Psoas muscle (tissue), 8 donors: Measurements from ENCODE around the gene KCNA10. TPM values are rescaled to one million over a fixed set of nuclear protein-coding genes. Genes with fewer than 3 reads are reported as not detected.

Experiments used
- ATAC-seq, 4 donors: fragments of 200-7000 bp; cut with Tn5 transposase; one replicate each; pipeline ENCODE4 v1.9.1; 2020; ENCODE audit warnings: moderate library complexity in 3 of 4, mild to moderate bottlenecking in 2 of 4
- DNase-seq, 2 donors: peaks; one replicate each; pipeline ENCODE4 v3.0.0-alpha.2; 2020
- H3K27ac ChIP-seq: fragments of 200-600 bp; one replicate; pipeline ENCODE4 v1.8.0; 2022
- H3K27me3 ChIP-seq, 3 donors: fragments of 200-600 bp in 1 of 3; one replicate each; pipeline versions ENCODE4 v1.6.1 to v1.8.0; 2013 to 2022; ENCODE audit warnings: low read length in 2 of 3, mild to moderate bottlenecking in 2 of 3, moderate library complexity in 1 of 3; ENCODE audit not compliant: insufficient read depth in 3 of 3
- H3K36me3 ChIP-seq, 2 donors: fragments of 200-600 bp in 1 of 2; one replicate each; pipeline versions ENCODE4 v1.6.1 to v1.8.0; 2013 to 2022; ENCODE audit warnings: low read depth in 1 of 2, mild to moderate bottlenecking in 1 of 2, moderate library complexity in 1 of 2; ENCODE audit not compliant: insufficient read depth in 1 of 2
- H3K4me1 ChIP-seq: fragments of 200-600 bp; one replicate; pipeline ENCODE4 v1.8.0; 2022
- H3K4me3 ChIP-seq: fragments of 200-600 bp; one replicate; pipeline ENCODE4 v1.8.0; 2022; ENCODE audit warnings: mild to moderate bottlenecking
- H3K9me3 ChIP-seq: fragments of 200-600 bp; one replicate; pipeline ENCODE4 v1.8.0; 2022
- WGBS, 3 donors: extraction: QIAGEN DNeasy Blood & Tissue Kit; methylation state at CpG; one replicate each; pipeline versions ENCODE4 v1.1.6 to v1.1.7; 2013; 5-methylcytosine and 5-hydroxymethylcytosine counted together
- intact Hi-C, 2 donors: fragments of 100-400 bp; cut with DNase I; formaldehyde crosslinking; loops; one replicate each; pipeline versions ENCODE4 v1.11.0 to v1.14.2; 2022
- polyA plus RNA-seq, 3 donors: library from polyadenylated mRNA; stranded (reverse); fragments of 200-250 nt; gene quantifications; one replicate each; pipeline ENCODE4 v1.2.3, GENCODE V29; 2013
- total RNA-seq, 4 donors: library from RNA; stranded (reverse); fragmentation: NEBNext Ultra II Directional in 2 of 4; extraction: Animal tissue kit (Norgen Biotek cat#: 25700) in 2 of 4; gene quantifications; one replicate each; pipeline versions ENCODE4 v1.2.1 to v1.2.4, GENCODE V29; 2021 to 2023
- TF ChIP-seq, protein P1 (sequence below): fragments of 200-600 bp; IDR thresholded peaks from one replicate; pipeline ENCODE4 v1.8.0; 2022; ENCODE audit warnings: antibody characterized with exemption
- donor health status: healthy with polysubstance abuse.
- donor health status: DM: no; HTN: no; CAD: no; lungs with moderate emphysema.
- donor health status: Bipolar disorder and iron deficiency.
- donor health status: healthy.
- donor health status: DM: yes; HTN: yes; CAD: no.
- donor health status: DM: no; HTN: no; CAD: no.
- donor health status: DM: no; HTN: no; CAD: no.
- donor health status: DM: yes; HTN: yes; CAD: no.

Gene KCNA10
- total and polyA plus RNA-seq, 7 donors, result not detected

DNA sequence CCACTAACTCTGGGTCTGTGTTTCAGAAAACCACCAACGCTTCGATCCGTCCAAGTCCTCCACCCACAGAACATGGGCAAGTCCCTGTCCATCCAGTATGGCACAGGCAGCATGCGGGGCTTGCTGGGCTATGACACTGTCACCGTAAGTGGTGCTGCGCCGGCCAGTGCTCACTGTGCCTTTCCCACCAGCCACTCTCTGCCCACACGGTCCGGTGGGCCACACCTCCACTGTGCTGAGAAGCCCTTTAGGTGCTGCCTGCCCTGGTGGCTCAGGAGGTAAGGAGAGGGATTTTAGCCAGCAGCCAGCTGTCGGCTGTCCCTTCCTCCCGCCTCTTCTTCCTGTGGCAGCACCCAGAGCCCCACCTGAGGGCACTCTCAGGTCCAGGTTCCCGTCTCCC lies 34.2 kb downstream of the KCNA10 start:
- H3K9me3 ChIP-seq, result no peaks in the 10 kb centered on the region
- no peaks in the 10 kb centered on the region for H3K27me3 ChIP-seq
- H3K27ac ChIP-seq, result no peak overlapping the region
- ATAC-seq (no peak), DNase-seq (no peak)
- no peaks in the 10 kb centered on the region for H3K36me3 ChIP-seq
- intact Hi-C loops, result no loop called here
- no peak overlapping the region for H3K4me3 ChIP-seq
- WGBS, 3 donors, result 81 to 88% (median 85%) methylated on average over 12 of the region's 12 CpGs
- TF ChIP-seq, protein P1, sequence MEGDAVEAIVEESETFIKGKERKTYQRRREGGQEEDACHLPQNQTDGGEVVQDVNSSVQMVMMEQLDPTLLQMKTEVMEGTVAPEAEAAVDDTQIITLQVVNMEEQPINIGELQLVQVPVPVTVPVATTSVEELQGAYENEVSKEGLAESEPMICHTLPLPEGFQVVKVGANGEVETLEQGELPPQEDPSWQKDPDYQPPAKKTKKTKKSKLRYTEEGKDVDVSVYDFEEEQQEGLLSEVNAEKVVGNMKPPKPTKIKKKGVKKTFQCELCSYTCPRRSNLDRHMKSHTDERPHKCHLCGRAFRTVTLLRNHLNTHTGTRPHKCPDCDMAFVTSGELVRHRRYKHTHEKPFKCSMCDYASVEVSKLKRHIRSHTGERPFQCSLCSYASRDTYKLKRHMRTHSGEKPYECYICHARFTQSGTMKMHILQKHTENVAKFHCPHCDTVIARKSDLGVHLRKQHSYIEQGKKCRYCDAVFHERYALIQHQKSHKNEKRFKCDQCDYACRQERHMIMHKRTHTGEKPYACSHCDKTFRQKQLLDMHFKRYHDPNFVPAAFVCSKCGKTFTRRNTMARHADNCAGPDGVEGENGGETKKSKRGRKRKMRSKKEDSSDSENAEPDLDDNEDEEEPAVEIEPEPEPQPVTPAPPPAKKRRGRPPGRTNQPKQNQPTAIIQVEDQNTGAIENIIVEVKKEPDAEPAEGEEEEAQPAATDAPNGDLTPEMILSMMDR, result no peak
- no peaks in the 10 kb centered on the region for H3K4me1 ChIP-seq

- no peak overlapping the region for H3K27ac ChIP-seq
- no peaks in the 10 kb centered on the region for H3K36me3 ChIP-seq
- DNase-seq (no peak), ATAC-seq (no peak)
- H3K4me1 ChIP-seq, result no peaks in the 10 kb centered on the region
- intact Hi-C loops, result no loop called here
- no peak overlapping the region for H3K4me3 ChIP-seq
- no peaks in the 10 kb centered on the region for H3K9me3 ChIP-seq
- H3K27me3 ChIP-seq, result no peaks in the 10 kb centered on the region
- WGBS, 3 donors, result 75 to 90% (median 79%) methylated on average over 9 of the region's 9 CpGs
- TF ChIP-seq, protein P1, result no peak
Observed at GRCh38 chr1:110483308-110483685, 35.7 kb downstream of the KCNA10 start.

GRCh38 chr1:110482662-110483307 lies 36.2 kb downstream of the KCNA10 start:
- intact Hi-C loops, result no loop called here
- WGBS, 3 donors, result 42 to 44% (median 43%) methylated on average over 18 of the region's 18 CpGs
- no peak for ATAC-seq

DNA sequence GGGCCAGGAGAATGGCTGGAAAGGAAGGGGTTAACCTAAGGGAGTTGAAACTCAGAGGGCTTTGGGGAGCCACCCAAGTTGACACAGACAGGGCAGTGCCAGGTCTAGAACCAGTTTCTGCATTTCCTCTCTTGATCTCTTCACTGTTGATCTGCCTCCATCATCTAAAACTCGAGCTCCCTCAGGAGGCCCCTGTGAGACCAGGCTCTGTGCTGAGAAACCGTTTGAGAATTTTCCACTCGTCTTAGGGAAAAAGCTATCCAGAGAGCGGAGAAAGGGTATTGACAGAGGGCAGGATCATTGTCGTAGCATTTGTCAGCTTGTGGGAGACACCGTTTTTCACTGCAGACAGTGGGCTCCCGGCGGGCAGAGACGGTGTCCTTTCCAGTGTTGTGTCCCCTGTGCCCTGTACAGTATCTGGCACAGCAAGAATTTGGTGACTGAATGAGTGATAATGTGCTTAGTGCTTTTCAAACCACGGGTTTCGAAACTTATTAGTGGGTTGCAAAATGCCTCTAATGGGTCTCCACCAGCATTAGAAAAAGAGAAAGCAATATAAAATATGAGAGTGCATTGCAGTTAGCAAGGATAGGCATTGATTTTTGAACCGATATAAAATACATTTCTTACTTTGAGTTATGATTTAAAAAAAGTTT lies 36.9 kb downstream of the KCNA10 start:
- intact Hi-C loops, result no loop called here
- ATAC-seq, result no peak
- no peaks in the 10 kb centered on the region for H3K9me3 ChIP-seq
- no peaks in the 10 kb centered on the region for H3K4me1 ChIP-seq
- 50 to 55% (median 50%) methylated on average over 12 of the region's 12 CpGs for WGBS, 3 donors
- no peak overlapping the region for H3K4me3 ChIP-seq
- TF ChIP-seq, protein P1, result no peak
- no peaks in the 10 kb centered on the region for H3K27me3 ChIP-seq
- H3K36me3 ChIP-seq, result no peaks in the 10 kb centered on the region
- DNase-seq, result no peak
- no peak overlapping the region for H3K27ac ChIP-seq

More at GRCh38 chr1:110482662-110483307, 36.2 kb downstream of the KCNA10 start:
- Histone ChIP-seq H3K27ac (no peak overlapping the region), H3K27me3 (no peaks in the 10 kb centered on the region), H3K9me3 (no peaks in the 10 kb centered on the region), H3K4me1 (no peaks in the 10 kb centered on the region), H3K4me3 (no peak overlapping the region), H3K36me3 (no peaks in the 10 kb centered on the region)
- no peak for DNase-seq
- TF ChIP-seq, protein P1, result no peak
